NOMO-1 treated with dmso at 0.1 percent for 144 hours (cell line): Measurements from ENCODE around the gene IQCE.

ENCODE experiments used
- DNase-seq: peaks from one replicate; lab custom pipeline; 2025; ENCODE audit not compliant: unreplicated experiment; lab: John Stamatoyannopoulos, UW

The IQCE gene, protein sequence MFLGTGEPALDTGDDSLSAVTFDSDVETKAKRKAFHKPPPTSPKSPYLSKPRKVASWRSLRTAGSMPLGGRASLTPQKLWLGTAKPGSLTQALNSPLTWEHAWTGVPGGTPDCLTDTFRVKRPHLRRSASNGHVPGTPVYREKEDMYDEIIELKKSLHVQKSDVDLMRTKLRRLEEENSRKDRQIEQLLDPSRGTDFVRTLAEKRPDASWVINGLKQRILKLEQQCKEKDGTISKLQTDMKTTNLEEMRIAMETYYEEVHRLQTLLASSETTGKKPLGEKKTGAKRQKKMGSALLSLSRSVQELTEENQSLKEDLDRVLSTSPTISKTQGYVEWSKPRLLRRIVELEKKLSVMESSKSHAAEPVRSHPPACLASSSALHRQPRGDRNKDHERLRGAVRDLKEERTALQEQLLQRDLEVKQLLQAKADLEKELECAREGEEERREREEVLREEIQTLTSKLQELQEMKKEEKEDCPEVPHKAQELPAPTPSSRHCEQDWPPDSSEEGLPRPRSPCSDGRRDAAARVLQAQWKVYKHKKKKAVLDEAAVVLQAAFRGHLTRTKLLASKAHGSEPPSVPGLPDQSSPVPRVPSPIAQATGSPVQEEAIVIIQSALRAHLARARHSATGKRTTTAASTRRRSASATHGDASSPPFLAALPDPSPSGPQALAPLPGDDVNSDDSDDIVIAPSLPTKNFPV

DNA sequence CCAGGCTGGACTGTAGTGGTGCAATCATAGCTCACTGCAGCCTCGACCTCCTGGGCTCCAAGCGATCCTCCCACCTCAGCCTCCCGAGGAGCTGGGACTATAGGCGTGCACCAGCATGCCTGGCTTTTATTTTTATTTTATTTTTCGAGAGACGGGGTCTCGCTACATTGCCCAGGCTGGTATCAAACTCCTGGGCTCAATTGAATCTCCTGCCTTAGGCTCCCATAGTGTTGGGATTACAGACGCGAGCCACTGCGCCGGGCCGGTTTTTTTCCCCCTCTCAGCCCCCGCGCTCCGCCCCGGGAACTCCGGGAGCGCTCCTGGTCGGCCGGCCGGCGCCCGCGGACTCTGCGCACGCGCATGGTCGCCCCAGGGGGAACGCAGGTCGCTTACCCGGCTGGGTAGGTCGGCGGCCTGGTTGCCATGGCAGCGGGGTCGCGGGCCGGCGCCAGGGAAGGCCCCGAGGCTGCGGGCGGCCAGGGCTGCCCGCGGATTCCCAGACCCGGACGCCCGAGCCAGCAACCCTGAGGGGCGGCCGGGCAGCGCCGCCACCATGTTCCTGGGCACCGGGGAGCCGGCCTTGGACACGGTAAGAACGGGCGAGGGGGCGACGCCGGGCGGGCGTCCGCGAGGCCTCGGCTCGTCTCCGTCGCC, at the start of gene IQCE:
TSS of gene IQCE (plus strand) at position 351 of the 654 bp plus-strand sequence. CDS start at position 554, 203 bp downstream.
- peak; percentile 71 for DNase-seq

- no peak for DNase-seq
Observed at GRCh38 chr7:2509298-2509906, 49.4 kb upstream of the IQCE start.

DNA sequence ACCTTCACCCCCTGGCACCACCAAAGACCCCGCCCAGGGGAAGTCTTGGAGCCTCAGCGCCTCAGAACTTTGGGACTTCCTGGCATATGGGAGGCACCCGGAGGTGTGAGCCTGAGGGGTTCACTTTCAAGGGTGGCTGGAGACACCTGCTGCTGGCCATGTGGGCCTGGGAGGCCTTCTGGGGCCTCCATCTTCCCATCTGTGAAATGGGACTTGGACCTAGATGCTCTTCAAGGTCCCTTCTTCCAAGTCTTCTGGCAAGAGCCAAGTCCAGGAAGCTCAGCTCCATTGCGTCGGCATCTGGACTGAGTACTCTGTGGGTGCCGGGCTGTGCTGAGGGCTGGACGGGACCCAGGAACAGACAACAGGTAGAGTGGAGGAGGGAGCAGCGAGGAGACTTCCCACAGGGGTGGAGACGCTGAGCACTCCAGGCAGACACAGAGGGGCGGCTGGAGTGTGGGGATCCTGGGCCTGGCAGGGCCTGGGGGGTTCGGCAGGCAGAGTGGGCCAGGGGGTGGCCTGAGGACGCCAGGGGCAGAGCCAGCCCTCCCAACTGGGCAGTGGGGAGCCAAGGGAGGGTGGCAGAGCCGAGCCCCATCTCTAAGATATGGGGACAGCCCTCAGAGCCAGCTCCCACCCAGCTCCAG, 48.5 kb upstream of the IQCE start:
- DNase-seq, result no peak

GRCh38 chr7:2510909-2511768, 47.6 kb upstream of the IQCE start:
- DNase-seq, result peak; percentile 79

- DNase-seq, result no peak
Observed at GRCh38 chr7:2511769-2512168, 47.0 kb upstream of the IQCE start.

DNA sequence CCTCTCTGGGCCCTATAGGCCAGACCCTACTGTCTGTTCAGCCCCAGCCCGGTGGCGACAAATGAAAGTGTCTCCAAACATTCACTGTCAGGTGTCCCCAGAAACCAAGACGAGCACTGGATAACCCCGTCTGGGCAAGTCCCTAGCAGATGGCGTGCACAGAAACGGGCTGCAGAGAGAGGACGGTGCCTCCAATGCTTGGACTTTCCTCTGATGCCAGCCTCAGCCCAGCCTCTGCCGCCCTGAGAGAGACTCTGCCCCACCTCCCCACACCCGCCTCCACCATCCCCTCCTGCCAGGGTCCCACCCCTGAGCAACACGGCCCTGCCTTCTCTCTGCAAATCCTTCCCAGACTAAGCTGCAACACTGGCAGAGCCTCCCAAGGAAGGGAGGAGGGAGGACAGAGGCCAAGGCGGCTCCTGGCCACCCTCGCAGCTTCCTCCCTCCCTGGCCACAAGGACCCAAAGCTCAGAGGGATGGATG, 46.6 kb upstream of the IQCE start:
- DNase-seq, result no peak

DNA sequence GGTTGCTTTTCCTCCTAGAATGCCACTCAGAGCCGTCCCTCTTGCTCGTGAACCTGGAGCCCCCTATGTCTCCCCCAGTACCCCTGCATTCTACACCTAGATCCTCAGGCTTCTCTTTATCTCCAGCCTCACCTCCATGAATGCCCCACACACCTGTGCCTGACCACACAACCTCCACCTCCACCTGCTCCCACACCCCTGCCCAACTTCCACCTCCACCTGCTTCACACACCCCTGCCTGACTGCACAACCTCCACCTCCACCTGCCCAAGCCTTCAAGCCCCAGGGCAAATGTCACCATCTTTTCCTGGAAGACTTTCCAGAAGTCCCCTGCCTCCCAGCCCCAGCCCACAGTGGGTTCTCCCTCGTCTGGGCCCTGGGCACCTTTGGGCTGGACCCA, 46.1 kb upstream of the IQCE start:
- DNase-seq, result no peak

DNA sequence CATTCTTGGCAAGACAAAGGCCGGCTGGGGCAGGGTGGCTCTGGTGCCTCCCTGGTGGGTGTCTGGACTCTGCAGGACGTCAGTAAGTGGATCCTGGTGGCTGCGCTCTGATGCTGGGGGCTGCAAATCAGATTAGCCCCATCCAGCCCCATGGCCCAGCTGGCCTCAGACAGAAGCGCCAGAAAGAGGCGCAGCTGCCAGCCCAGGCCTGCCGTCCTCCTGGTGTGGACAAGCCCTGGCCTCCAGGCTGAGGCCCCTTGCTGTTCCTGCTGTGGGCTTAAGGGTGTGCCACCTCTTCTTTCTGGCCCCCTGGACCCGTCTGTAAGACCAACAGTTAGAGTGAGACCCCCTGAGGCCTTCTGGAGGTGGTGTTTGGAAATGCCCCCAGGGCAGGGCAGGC, 45.1 kb upstream of the IQCE start:
- DNase-seq, result no peak

- DNase-seq, result no peak
Observed at GRCh38 chr7:2514473-2515423, 44.0 kb upstream of the IQCE start.

DNA sequence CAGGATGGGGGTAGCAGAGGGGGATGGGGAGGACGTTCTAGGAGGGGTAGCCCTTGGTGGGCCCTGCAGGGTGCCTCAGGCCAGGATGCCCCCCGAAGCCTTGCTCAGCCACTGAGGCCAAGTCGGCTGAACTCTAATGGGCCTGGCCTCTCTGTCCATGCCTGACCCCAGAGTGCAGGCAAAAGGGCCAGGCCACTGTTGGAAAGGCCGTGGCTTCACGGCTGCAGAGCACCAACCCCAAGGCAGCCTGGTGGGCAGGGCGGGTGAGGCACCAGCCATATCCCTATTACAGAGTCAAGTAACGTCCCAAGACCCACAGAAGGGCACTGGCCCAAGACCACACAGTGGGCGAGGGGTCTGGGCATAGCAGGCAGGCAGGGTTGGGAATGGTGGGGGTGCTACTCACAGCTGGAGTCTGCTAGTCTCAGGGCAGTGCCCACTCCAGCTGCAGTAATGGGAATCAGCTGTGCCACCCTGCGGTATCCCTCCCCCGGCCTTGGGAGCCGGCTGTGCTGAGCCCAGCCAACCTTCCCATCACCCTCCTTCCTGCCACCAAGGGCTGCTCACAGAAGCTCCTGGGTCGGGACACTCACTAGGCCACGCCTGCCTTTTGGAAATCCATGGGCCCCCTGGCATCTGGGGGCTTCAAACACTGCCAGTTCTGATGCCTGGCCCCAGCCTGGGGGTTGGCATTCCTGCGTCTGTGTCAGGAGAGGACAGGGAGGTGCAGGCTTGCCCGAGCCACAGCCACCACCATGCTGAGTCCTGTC, 43.2 kb upstream of the IQCE start:
- no peak for DNase-seq

- no peak for DNase-seq
Observed at GRCh38 chr7:2516194-2516555, 42.6 kb upstream of the IQCE start.

DNA sequence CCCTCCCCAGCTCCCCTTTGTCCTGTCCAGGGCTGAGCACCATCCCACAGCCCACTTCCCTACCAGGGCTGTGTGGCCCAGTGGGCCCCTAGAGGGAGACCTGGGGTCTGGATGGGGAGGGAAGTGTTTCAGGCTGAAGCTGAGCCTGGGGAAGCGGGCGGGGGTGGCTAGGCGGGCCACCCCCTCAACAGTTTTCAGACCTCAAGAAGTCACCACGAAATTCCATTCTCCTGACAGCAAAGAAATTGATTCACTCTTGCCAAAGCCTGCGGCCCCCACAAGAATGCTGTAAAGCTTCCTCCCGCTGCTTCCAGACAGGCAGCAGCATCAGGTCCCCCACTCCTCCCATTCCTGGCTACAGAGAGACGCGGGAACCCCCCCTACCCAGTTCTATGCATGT, 41.8 kb upstream of the IQCE start:
- no peak for DNase-seq

- no peak for DNase-seq
Observed at GRCh38 chr7:2517678-2518507, 40.9 kb upstream of the IQCE start.

DNA sequence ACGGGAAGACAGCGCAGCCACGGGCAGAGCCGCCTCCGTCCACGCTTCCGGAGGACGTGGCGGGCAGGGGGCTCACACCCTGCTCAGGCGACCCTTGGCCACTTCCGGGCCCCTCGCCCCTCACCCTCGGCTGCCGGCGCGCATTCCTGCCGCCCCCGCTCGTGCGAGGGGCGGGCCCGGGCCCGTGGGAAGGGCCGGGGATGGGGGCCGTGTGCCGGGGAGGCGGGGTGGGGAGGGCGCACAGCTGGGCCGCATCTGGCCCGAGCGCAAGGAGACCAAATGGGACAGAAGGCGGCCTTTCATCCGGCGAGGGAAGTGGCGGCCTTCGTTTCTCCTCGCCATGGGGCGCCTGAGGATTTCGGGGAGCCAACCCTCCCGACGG, 40.1 kb upstream of the IQCE start:
- DNase-seq, result no peak

- DNase-seq, result peak; percentile 80
Observed at GRCh38 chr7:2519119-2519930, 39.5 kb upstream of the IQCE start, which contains the start of gene LFNG. TSS of gene LFNG (plus strand) at chr7:2519774. CDS start at chr7:2519862, 88 bp downstream.

- no peak for DNase-seq
Observed at GRCh38 chr7:2520131-2520760, 38.5 kb upstream of the IQCE start.
